Chondrocyte (in vitro differentiated cells): ENCODE results near the gene RTN1. TPM values are rescaled to one million over a fixed set of nuclear protein-coding genes. Genes with fewer than 3 reads are reported as not detected.

Source experiments
- DNase-seq: peaks from one replicate; pipeline ENCODE4 v3.0.0; 2021; ENCODE audit warnings: mixed read lengths, low spot score
- H3K27ac Mint-ChIP-seq: one replicate; pipeline ENCODE4 v1.8.0; 2021; ENCODE audit warnings: mild to moderate bottlenecking, moderate library complexity, mixed read lengths; ENCODE audit not compliant: unreplicated experiment
- H3K27me3 Mint-ChIP-seq: 2 replicates; pipeline ENCODE4 v1.8.0; 2021; ENCODE audit warnings: low read depth, mixed read lengths
- H3K36me3 Mint-ChIP-seq: 2 replicates; pipeline ENCODE4 v1.8.0; 2021; ENCODE audit warnings: low read depth, mixed read lengths
- H3K4me1 Mint-ChIP-seq: 2 replicates; pipeline ENCODE4 v1.8.0; 2021; ENCODE audit warnings: low read depth, mild to moderate bottlenecking, mixed read lengths
- H3K4me3 Mint-ChIP-seq: one replicate; pipeline ENCODE4 v1.8.0; 2021; ENCODE audit warnings: mild to moderate bottlenecking, moderate library complexity, mixed read lengths; ENCODE audit not compliant: unreplicated experiment
- H3K9me3 Mint-ChIP-seq: 2 replicates; pipeline ENCODE4 v1.8.0; 2021; ENCODE audit warnings: low read depth, mixed read lengths
- CTCF ChIP-seq: fragments of 200-600 bp; sonication (generic); IDR thresholded peaks from 2 replicates; pipeline ENCODE4 v1.5.0; 2021; ENCODE audit warnings: antibody characterized with exemption, mild to moderate bottlenecking, moderate library complexity
- total RNA-seq: library from RNA; stranded (reverse); gene quantifications from 3 replicates; pipeline ENCODE4 v1.2.1, GENCODE V29; 2021

The RTN1 gene
- total RNA-seq, 1 donor from 2014 or later: 0.32 TPM

DNA sequence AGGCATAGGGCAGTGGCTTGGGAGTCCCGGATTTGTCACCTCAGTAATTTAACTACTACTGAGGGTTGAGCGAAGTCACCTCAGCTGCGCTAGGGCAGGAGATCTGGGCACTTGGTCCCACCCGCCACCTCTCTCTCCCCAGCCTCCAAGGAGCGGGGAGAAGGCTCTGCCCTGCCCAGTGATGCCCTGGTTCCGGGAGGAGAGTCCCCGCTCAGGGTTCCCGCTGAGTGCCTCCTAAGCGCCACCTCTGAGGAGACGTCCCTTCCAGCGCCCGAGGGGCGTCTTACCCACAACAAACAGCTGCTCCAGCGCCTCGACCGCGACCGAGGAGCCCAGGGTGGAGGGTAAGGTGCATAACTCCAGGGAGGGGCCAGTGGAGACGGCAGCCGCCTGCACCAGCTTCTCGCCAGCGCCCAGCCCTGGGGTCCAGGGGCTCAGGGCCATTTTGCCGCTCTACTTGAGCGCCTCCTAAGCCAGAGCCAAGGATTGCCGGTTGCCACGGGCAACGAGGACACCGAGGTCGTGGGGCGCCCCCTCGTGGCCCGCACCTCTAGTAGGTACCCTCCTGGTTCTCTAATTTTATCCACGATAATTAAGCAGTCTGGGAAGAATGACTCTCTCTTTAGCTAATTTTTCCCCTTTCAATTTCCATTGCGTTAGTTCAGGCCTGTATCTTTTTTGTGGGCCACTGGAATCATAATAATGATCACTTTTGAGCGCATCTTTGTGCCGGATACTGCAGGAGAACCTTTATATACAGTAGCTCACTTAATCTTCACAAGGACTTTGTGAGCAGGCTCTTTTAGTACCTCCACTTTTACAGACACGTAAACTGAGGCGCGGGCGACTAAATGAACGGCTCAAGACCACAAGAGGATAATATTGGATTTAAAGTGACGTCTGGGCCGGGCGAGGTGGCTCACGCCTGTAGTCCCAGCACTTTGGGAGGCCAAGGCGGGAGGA lies 294.0 kb downstream of the RTN1 start, which contains the start of gene CCDC175:
CCDC175 (minus strand) TSS at position 481 of the 963 bp plus-strand sequence; CDS start at position 444, 37 bp downstream.
- H3K9me3 Mint-ChIP-seq: no peaks in the 10 kb centered on the region
- TF ChIP-seq CTCF: peak; percentile 85
- no peaks in the 10 kb centered on the region for H3K36me3 Mint-ChIP-seq
- no peak within 1 kb of the TSS for H3K27ac Mint-ChIP-seq
- H3K4me3 Mint-ChIP-seq: peak within 1 kb of the TSS; percentile 55
- H3K27me3 Mint-ChIP-seq: peaks cover 4% of the 10 kb centered on the region
- peak; percentile 80 for DNase-seq
- H3K4me1 Mint-ChIP-seq: peaks cover 15% of the 10 kb centered on the region

GRCh38 chr14:59570122-59570521 lies 300.5 kb downstream of the RTN1 start:
- H3K4me1 Mint-ChIP-seq: peaks cover 9% of the 10 kb centered on the region
- TF ChIP-seq CTCF: peak; percentile 44
- H3K9me3 Mint-ChIP-seq: peaks cover 4% of the 10 kb centered on the region
- no peak for DNase-seq
- no peak overlapping the region for H3K27ac Mint-ChIP-seq
- H3K4me3 Mint-ChIP-seq: no peak overlapping the region
- H3K36me3 Mint-ChIP-seq: no peaks in the 10 kb centered on the region
- H3K27me3 Mint-ChIP-seq: peaks cover 40% of the 10 kb centered on the region

- peaks cover 53% of the 10 kb centered on the region for H3K27me3 Mint-ChIP-seq
- H3K4me1 Mint-ChIP-seq: no peaks in the 10 kb centered on the region
- no peak overlapping the region for H3K27ac Mint-ChIP-seq
- H3K4me3 Mint-ChIP-seq: no peak overlapping the region
- peaks cover 4% of the 10 kb centered on the region for H3K9me3 Mint-ChIP-seq
- no peak for DNase-seq
- no peaks in the 10 kb centered on the region for H3K36me3 Mint-ChIP-seq
- no peak for TF ChIP-seq CTCF
These were observed 303.9 kb downstream of the RTN1 start for GRCh38 chr14:59566725-59567124.

DNA sequence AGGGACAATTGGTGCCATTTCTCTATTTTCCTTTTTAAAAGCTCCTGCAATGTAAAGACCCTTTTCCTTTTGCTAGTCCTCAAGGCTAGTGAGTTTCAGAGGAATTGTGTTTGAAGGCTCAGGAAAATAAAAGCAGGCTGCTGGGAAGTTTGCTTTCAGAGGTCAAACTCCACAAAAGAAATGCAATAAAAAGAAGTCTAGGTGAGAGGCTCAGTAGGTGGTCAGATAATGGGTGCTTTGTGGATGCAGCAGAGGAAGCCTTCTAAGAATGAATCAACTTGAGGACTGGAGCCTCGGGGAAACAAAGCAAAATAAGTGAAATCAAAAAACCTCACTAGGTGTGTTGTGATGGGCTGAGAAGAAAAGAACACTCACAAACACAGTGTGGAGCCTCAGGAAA lies 304.3 kb downstream of the RTN1 start:
- Mint-ChIP-seq H3K9me3 (peaks cover 4% of the 10 kb centered on the region), H3K4me1 (no peaks in the 10 kb centered on the region), H3K27ac (no peak overlapping the region), H3K36me3 (no peaks in the 10 kb centered on the region), H3K4me3 (no peak overlapping the region), H3K27me3 (peaks cover 49% of the 10 kb centered on the region)
- no peak for TF ChIP-seq CTCF
- no peak for DNase-seq

DNA sequence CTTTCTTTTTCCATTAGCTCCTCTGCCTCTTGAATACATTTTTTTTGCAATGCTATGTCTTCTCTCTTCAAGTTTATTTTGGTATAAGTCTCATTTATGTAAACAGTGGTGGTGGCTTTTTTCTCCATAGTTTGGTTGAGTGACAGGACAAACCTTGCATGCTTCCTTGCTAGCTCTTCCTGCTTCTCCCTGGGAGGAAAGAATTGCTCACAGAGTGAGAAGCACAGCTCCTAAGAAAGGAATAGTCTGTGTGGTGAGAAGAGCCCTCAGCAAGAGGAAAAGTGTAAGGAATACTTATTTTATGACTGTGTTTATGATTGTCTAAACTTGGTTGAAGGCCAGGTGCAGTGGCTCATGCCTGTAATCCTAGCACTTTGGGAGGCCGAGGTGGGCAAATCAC lies 305.5 kb downstream of the RTN1 start:
- Mint-ChIP-seq H3K27ac (no peak overlapping the region), H3K27me3 (peaks cover 45% of the 10 kb centered on the region), H3K9me3 (peaks cover 4% of the 10 kb centered on the region), H3K36me3 (no peaks in the 10 kb centered on the region), H3K4me3 (no peak overlapping the region), H3K4me1 (no peaks in the 10 kb centered on the region)
- no peak for TF ChIP-seq CTCF
- no peak for DNase-seq
